HG03457 (cell line): ENCODE results near the gene OXCT2.
"Not testable (repeated sequence)": the region's sequence is repeated elsewhere in the genome, so short reads cannot be mapped to it uniquely, and the experiment has no call there.

Experiments used
- ATAC-seq: cut with Tn5 transposase; IDR thresholded peaks from one replicate; pipeline ENCODE4 v1.9.1; 2021; ENCODE audit warnings: moderate number of reproducible peaks; ENCODE audit not compliant: unreplicated experiment

The OXCT2 gene

DNA sequence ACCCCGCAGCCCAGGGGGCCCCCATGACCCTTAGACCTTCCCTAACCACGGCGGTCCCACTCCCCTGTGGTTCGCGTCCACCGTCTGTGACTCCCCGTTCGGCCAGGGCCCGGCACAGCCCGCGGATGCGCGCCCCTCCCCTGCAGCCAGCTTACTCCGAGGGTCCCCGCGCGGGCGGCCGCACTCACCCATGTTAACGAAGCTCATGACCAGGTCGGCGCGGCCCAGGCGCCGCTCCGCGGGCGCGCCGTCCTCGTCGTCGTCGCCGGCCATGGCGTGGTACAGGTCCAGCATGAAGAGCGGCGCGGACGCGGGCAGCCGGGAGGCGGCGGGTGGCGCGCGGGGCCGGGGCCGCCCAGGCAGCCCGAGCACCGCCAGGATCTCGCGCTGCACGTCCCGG, 16.8 kb upstream of the OXCT2 start:
- not testable (repeated sequence) for ATAC-seq

DNA sequence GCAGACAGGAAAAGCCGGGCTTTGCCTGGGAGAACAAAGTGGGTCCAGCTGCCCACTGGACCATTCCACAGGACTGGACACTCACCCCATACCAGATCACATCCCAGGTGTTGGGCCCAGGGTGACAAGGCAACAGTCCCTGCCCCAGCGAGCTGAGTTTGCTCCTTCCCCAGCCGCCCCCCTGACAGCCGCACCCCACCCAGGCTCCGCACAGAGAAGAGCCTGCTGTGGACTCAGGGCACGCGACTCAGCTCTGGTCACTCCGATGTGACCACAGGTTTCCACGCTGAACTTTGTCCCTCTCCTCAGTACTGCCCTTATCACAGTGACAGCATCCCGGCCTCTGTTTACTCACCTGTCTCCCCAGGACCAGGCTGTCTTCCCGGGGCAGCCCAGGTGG, 16.3 kb upstream of the OXCT2 start:
- no peak for ATAC-seq

- ATAC-seq, result not testable (repeated sequence)
Observed at GRCh38 chr1:39787108-39787375, 15.9 kb upstream of the OXCT2 start.

GRCh38 chr1:39786303-39787107, 15.4 kb upstream of the OXCT2 start:
- ATAC-seq, result not testable (repeated sequence)

DNA sequence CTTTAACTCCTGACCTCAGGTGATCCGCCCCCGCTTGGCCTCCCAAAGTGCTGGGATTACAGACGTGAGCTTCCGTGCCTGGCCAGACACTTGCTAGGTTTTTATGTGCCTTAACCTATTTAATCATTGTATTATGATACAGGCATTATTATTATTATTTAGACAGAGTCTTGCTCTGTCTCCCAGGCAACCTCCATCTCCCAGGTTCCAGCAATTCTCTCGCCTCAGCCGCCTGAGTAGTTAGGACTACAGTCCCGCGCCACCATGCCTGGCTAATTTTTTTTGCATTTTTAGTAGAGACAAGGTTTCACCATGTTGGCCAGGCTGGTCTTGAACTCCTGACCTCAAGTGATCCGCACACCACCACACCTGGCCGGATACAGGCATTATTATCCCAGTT, 11.5 kb upstream of the OXCT2 start:
- ATAC-seq, result not testable (repeated sequence)

- ATAC-seq, result no peak
Observed at GRCh38 chr1:39782103-39782502, 11.0 kb upstream of the OXCT2 start.

DNA sequence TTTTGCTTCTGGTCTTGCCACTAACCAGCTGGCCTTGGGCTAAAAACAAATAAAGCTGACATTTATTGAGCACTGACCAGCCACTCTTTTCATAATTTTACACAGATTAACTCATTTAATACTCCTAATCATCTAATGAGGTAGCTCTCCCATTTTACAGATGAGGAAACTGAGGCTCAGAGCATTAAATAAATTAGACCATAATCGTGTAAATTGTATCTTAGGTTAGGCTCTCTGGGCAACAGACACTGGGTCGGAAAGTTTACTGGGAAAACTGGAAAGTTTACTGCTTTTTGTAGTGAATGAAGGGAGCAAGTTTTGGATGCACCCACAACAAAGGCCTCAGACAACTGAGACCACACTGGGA, 10.2 kb upstream of the OXCT2 start:
- ATAC-seq, result no peak

GRCh38 chr1:39779821-39780220, 8.7 kb upstream of the OXCT2 start:
- no peak for ATAC-seq

GRCh38 chr1:39779137-39779536, 8.0 kb upstream of the OXCT2 start:
- no peak for ATAC-seq

- ATAC-seq, result not testable (repeated sequence)
Observed at GRCh38 chr1:39778463-39779099, 7.4 kb upstream of the OXCT2 start.

GRCh38 chr1:39777896-39778295, 6.7 kb upstream of the OXCT2 start:
- not testable (repeated sequence) for ATAC-seq

DNA sequence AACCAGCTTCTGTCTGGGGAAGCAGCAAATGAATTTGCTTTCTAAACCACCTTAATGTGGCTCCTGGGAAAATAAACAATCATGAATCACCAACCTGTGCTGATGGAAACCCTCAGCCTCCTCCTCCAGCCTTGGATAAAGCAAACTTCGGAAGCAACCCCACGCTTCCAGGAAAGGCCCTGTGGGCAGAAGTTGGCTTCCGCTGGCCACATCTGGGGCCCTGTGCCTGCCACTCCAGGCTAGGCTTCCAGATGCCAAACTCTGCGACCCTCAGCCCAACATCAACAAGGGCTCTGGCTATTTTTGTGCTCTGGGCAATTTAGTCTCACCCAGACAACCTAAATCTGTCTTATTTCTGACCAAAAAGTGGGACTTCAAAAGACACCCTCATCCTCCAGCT, 6.2 kb upstream of the OXCT2 start:
- no peak for ATAC-seq

DNA sequence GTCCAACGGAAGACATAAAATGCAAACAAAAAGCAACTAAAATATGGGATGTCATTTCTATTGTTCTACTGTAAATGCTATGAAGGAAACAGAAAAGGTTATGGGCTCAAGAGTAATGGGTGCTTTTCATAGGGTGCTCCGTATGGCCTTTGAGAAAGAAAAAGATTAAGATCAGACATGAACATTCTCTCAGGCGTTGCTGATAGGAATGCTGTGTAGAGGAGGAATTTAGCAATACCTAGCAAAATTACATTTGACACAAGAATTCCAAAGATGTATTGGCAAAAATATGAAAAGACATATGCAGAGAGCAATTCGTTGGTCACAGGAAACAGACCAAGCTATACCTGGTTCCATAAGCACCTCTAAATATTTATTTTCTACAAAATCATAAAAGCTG, 5.7 kb upstream of the OXCT2 start:
- no peak for ATAC-seq

- ATAC-seq, result peak; percentile 46
Observed at GRCh38 chr1:39776400-39776713, 5.2 kb upstream of the OXCT2 start.

DNA sequence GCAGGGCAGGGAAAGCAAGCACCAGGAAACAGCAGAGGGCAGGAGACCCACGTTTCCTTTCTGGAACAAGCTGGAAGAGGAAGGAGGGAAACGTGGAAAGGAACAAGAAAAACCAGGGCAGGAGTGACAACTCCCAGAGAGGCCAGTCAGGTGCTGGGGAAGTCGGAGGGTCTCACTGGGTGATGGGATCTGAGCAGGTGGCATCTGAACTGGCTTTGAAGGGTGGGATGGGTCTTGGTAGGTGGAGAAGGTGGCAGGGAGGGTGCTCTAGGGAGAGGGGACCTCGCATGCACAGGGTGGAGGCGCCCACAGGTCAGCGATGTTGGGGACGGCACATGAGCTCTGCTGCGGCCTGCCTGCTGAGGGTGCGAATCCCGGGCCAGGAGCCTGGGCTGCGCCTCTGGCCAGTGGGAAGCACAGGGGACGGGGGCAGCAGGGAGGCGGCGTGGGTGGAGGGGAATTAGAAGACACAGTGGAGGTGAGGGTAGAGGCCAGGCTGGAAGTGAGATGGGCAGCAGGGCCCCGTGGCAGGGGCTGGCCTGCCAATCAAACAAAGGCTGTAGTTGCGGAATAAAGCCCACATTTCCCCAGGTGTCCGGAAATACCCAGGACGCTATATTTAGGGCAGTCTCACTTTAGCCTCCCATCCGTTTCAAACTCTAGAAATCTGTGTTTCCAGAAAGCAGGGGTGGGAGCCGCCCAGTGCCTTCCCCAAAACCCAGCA, 4.7 kb upstream of the OXCT2 start:
- peak; percentile 8 for ATAC-seq

DNA sequence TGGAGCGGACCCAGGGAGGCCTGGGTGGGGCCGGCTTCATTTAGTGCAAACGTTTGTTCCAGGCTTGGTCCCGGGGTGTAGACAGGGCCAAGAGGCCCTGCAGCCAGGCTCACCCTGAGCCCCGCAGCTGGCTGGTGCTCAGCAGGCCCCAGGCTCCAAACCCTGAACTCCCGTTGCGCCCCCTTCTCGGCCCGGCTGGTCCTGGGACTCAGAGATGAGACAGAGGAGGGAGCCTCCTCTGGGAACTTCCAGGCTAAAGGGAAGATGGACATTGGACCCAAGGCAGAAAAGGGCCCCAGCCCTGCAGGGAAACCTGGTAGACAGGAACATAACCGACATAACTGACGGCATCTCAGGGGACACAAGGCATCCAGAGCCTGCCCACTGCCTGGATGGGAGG, 4.0 kb upstream of the OXCT2 start:
- ATAC-seq, result not testable (repeated sequence)

GRCh38 chr1:39773369-39773979, 2.3 kb upstream of the OXCT2 start:
- not testable (repeated sequence) for ATAC-seq

- ATAC-seq, result not testable (repeated sequence)
Observed at GRCh38 chr1:39770100-39771021, 787 bp downstream of the OXCT2 start.

DNA sequence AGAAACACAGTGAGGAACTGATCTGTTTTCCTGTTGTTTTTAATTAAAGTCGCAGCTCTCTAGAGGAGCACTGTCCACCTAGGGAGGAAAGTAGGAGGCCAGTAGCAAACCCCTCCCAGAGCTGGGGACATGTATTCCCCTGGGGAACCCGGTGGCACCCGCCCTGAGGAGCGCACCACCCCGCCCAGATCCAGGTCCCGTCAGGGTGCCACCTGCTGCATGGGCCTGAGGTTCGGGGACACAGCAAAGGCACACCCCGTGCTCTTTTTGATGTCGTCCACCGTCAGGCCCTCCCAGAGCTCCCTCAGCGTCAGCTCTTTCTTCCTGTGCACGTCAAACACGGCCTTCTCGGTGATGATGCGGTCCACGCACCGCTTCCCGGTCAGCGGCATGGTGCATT, 1.6 kb downstream of the OXCT2 start:
- not testable (repeated sequence) for ATAC-seq

- not testable (repeated sequence) for ATAC-seq
Observed at GRCh38 chr1:39766466-39766865, 4.7 kb downstream of the OXCT2 start.

DNA sequence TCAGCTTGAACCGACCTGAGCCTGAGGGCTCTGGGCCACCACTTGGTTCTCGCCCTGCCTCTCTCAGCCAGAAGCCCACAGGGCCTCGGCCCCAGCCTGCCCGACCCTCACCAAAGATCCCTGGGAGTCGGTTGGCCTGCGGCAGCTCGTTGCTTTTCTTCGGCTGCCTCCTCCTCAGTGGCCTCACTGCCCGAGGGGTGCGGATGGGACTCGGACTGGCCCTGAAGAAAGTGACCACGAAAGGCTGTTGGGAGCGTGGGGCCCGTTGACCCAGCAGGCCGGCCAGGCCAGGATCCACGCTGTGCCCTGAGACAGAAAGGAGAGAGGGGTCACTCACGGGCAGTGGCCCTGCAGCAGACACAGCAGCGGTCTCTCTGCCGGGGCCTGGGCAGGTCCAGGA, 6.6 kb downstream of the OXCT2 start:
- not testable (repeated sequence) for ATAC-seq
